ENCODE data around the gene KIAA2012.
"Not testable (repeated sequence)": the region's sequence is repeated elsewhere in the genome, so short reads cannot be mapped to it uniquely, and the experiment has no call there.

KIAA2012 gene

DNA sequence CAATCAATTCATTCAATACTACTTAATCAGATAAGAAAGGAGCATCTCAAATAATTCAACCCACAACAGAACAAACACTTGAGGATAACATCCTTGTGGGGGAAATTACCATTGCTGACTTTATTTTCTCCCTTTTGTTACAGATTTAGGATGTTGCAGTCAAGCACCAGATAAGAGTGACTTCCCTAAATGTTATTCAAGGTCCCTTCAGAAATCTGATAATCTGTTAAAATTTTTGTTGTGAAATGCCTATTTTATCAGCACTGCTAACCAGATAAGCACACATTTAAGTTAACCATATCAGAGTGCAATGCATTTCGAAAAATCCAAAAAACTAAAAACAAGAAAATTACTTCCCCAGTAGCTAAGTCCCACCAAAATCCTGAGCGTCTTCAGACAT lies 131.8 kb downstream of the KIAA2012 start:
- no peak for DNase-seq

GRCh38 chr2:202208526-202208925 lies 135.5 kb downstream of the KIAA2012 start:
- no peak for DNase-seq

- DNase-seq: no peak
These were observed 142.1 kb downstream of the KIAA2012 start for GRCh38 chr2:202215179-202215578.

GRCh38 chr2:202221873-202222272 lies 148.8 kb downstream of the KIAA2012 start:
- no peak for DNase-seq

GRCh38 chr2:202237787-202238233 lies 164.8 kb downstream of the KIAA2012 start:
- DNase-seq: no peak

DNA sequence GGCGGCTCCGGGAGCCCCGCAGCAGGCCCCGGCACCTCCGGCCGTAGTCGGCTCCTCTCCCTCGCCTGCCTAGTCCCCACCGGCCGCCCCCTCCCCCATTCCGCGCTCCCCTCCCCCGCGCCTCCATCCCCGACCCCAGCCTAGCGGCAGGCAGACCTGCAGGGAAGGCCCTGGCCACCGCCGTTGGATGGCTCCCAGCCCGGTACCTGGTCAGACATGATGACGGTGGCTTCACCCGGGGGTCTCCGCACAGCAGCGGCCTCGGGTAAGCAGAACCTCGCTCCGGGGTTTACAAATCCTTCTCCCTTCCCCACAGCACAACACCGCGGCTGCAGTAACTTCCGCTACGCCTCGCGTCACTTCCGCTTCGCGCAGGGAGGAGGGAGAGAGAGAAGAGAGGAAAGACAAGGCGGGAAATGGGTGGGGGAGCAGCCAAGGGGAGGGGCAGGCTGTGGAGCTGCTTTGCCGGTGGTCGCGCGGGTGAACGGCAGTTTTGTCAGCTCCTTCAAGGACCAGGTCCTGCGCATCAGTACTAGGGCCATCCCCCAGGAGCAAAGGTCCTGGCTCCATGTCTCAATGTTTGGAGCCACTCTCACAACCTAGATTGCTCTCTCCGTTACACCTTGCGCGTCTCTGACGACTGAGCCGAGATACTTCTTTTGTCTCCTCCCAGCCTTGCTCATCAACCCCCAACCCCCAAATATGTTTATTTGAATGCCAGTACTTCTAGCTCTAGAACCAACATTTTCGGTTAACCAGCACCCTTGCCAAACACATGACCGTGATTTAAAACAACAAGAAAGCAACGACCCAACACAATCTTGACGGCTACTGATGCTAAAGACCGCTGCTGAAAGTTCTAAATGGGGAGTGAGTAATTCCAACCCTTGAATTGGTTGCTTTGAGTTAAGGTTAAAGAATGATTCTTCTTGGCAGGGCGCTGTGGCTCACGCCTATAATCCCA lies 165.5 kb downstream of the KIAA2012 start, which contains the start of gene SUMO1:
Gene SUMO1 (minus strand): TSS at position 364 of the 964 bp plus-strand sequence. CDS start 146 bp downstream, at position 218.
- peak; percentile 41 for DNase-seq

- not testable (repeated sequence) for DNase-seq
These were observed 174.7 kb downstream of the KIAA2012 start for GRCh38 chr2:202247710-202248109.

GRCh38 chr2:202249521-202250253 lies 176.6 kb downstream of the KIAA2012 start:
- DNase-seq: no peak

GRCh38 chr2:202251494-202251893 lies 178.4 kb downstream of the KIAA2012 start:
- DNase-seq: no peak

All from NCI-H1417 treated with DMSO at 0.1 percent for 48 hours (cell line).